AG04450 (cell line): ENCODE results near the gene SLCO3A1. TPM values are rescaled to one million over a fixed set of nuclear protein-coding genes. Genes with fewer than 3 reads are reported as not detected.

Experiments used
- CTCF ChIA-PET: fragments of 300-600, 350-600 bp; formaldehyde crosslinking; extraction: SDS; loops from one replicate; lab custom pipeline; 2022; ENCODE audit warnings: antibody characterized with exemption, inconsistent platforms; lab: Charles Lee
- POLR2A ChIA-PET: fragments of 350-600 bp; formaldehyde crosslinking; extraction: SDS; loops from one replicate; lab custom pipeline; 2021; ENCODE audit warnings: antibody characterized with exemption, inconsistent platforms; lab: Yijun Ruan, JAX
- DNase-seq: peaks from one replicate; pipeline ENCODE4 v3.0.0-alpha.2; 2011; ENCODE audit warnings: low read depth, low spot score
- H3K27ac ChIP-seq: one replicate; pipeline ENCODE4 v1.5.1; 2012; ENCODE audit warnings: low read depth, low read length, control low read depth
- H3K27me3 ChIP-seq: one replicate; pipeline ENCODE4 v1.6.0; 2012; ENCODE audit warnings: low read length; ENCODE audit not compliant: control insufficient read depth, insufficient read depth
- H3K4me3 ChIP-seq: 2 replicates; pipeline ENCODE4 v1.5.1; 2011; ENCODE audit warnings: mild to moderate bottlenecking, low read depth, low read length, control low read depth
- H3K9me3 ChIP-seq: 2 replicates; pipeline ENCODE4 v1.5.1; 2012; ENCODE audit warnings: low read length; ENCODE audit not compliant: control insufficient read depth, insufficient read depth
- CTCF ChIP-seq: IDR thresholded peaks from 2 replicates; pipeline ENCODE4 v1.5.1; 2011; ENCODE audit warnings: low read depth, low read length, control low read depth, inconsistent platforms
- polyA plus RNA-seq: library from polyadenylated mRNA; depleted of rRNA; stranded (reverse); fragments of >200 nt; gene quantifications from 2 replicates; pipeline ENCODE4 v1.2.3, GENCODE V29; 2011

The SLCO3A1 gene
- polyA plus RNA-seq, 1 experiment, result 7.6 TPM

- no peak for DNase-seq
- TF ChIP-seq CTCF, result no peak
- no peak overlapping the region for H3K4me3 ChIP-seq
- no peak overlapping the region for H3K27ac ChIP-seq
- CTCF ChIA-PET, result interaction anchor here (0.5 to 0.9 kb wide), 2 partner anchors 25 to 522 kb away, joined by 3 read pairs; no protein-coding TSS in a partner anchor
- no peaks in the 10 kb centered on the region for H3K27me3 ChIP-seq
- POLR2A ChIA-PET, result no interaction called here
- no peaks in the 10 kb centered on the region for H3K9me3 ChIP-seq
Measured at GRCh38 chr15:91824256-91824655, 29.3 kb upstream of the SLCO3A1 start.

GRCh38 chr15:91826443-91826842 is 27.1 kb upstream of the SLCO3A1 start:
- POLR2A ChIA-PET, result no interaction called here
- Histone ChIP-seq H3K4me3 (no peak overlapping the region), H3K27ac (no peak overlapping the region), H3K27me3 (no peaks in the 10 kb centered on the region), H3K9me3 (no peaks in the 10 kb centered on the region)
- DNase-seq, result no peak
- CTCF ChIA-PET, result no interaction called here
- no peak for TF ChIP-seq CTCF

- no peak overlapping the region for H3K27ac ChIP-seq
- POLR2A ChIA-PET, result no interaction called here
- H3K4me3 ChIP-seq, result no peak overlapping the region
- no peak for DNase-seq
- H3K27me3 ChIP-seq, result peaks cover 3% of the 10 kb centered on the region
- H3K9me3 ChIP-seq, result no peaks in the 10 kb centered on the region
- CTCF ChIA-PET, result no interaction called here
- no peak for TF ChIP-seq CTCF
Measured at GRCh38 chr15:91833056-91833455, 20.5 kb upstream of the SLCO3A1 start.

GRCh38 chr15:91839867-91840266 is 13.6 kb upstream of the SLCO3A1 start:
- Histone ChIP-seq H3K4me3 (no peak overlapping the region), H3K27ac (no peak overlapping the region), H3K27me3 (peaks cover under 1% of the 10 kb centered on the region), H3K9me3 (no peaks in the 10 kb centered on the region)
- ChIA-PET POLR2A (no interaction called here), CTCF (interaction anchor here (1.1 kb wide), 1 partner anchor 11 kb away, joined by 4 read pairs; no protein-coding TSS in a partner anchor)
- DNase-seq, result no peak
- TF ChIP-seq CTCF, result no peak

- CTCF ChIA-PET, result no interaction called here
- Histone ChIP-seq H3K27me3 (no peaks in the 10 kb centered on the region), H3K27ac (no peak overlapping the region), H3K9me3 (no peaks in the 10 kb centered on the region), H3K4me3 (no peak overlapping the region)
- no peak for TF ChIP-seq CTCF
- POLR2A ChIA-PET, result no interaction called here
- DNase-seq, result no peak
Measured at GRCh38 chr15:91841861-91842260, 11.6 kb upstream of the SLCO3A1 start.
